Putamen (tissue), 1 donor: Measurements from ENCODE around the gene PXMP4.
"Not testable (repeated sequence)": the region's sequence is repeated elsewhere in the genome, so short reads cannot be mapped to it uniquely, and the experiment has no call there.

Source experiments
- DNase-seq: peaks from one replicate; pipeline ENCODE4 v3.0.0-alpha.2; 2016; ENCODE audit warnings: low spot score

PXMP4 gene

DNA sequence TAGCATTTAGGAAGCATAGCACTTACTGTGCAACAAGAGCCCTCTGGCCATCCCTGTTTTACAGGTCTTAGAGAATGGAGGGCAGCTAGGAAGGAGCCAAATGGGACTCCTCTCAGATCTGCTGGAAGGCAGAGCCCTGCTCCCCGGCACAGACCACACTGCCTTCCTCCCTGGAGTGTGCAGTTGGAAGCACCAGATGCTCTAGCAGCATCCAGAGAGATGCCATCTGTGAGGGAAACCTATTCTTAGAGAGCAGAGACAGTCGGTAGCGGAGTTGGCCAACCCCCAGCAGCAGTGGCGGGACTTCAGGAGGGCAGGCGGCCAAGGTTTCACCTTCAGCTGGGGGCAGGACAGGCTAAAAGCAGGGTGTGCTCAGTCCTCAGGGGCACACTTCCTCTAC, 17.2 kb downstream of the PXMP4 start:
- DNase-seq, result no peak

DNA sequence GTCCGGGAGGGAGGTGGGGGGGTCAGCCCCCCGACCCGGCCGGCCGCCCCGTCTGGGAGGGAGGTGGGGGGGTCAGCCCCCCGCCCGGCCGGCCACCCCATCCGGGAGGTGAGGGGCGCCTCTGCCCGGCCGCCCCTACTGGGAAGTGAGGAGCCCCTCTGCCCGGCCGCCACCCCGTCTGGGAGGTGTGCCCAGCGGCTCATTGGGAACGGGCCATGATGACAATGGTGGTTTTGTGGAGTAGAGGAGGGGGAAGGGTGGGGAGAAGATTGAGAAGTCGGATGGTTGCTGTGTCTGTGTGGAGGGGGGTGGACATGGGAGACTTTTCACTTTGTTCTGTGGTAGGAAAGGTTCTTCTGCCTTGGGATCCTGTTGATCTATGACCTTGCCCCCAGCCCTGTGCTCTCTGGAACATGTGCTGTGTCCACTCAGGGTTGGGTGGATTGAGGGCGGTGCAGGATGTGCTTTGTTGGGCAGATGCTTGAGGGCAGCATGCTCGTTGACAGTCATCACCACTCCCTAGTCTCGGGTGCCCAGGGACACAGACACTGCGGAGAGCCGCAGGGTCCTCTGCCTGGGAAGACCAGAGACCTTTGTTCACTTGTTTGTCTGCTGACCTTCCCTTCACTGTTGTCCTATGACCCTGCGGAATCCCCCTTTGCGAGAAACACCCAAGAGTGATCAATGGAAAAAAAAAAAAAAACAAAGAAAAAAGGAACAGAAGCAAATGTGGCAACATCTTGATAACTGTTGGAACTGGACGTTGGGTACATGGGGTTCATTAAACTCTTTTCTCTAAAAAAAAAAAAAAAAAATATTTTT, 18.3 kb downstream of the PXMP4 start:
- DNase-seq, result no peak

DNA sequence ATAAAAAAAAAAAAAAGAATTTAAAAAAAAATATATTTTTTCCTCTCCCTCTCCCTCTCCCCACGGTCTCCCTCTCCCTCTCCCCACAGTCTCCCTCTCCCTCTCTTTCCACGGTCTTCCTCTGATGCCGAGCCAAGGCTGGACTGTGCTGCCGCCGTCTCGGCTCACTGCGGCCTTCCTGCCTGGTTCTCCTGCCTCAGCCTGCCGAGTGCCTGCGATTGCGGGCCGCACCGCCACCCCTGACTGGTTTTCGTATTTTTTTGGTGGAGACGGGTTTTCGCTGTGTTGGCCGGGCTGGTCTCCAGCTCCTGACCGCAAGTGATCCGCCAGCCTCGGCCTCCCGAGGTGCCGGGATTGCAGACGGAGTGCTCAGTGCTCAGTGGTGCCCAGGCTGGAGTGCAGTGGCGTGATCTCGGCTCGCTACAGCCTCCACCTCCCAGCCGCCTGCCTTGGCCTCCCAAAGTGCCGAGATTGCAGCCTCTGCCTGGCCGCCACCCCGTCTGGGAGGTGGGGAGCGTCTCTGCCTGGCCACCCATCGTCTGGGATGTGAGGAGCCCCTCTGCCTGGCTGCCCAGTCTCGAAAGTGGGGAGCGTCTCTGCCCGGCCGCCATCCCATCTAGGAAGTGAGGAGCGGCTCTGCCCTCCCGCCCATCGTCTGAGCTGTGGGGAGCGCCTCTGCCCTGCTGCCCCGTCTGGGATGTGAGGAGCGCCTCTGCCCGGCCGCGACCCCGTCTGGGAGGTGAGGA, 19.2 kb downstream of the PXMP4 start:
- not testable (repeated sequence) for DNase-seq

DNA sequence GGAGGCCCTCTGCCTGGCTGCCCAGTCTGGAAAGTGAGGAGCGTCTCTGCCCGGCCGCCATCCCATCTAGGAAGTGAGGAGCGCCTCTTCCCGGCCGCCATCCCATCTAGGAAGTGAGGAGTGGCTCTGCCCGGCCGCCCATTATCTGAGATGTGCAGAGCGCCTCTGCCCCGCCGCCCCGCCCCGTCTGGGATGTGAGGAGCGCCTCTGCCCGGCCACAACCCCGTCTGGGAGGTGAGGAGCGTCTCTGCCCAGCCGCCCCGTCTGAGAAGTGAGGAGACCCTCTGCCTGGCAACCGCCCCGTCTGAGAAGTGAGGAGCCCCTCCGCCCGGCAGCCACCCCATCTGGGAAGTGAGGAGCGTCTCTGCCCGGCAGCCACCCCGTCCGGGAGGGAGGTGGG, 21.1 kb downstream of the PXMP4 start:
- not testable (repeated sequence) for DNase-seq

DNA sequence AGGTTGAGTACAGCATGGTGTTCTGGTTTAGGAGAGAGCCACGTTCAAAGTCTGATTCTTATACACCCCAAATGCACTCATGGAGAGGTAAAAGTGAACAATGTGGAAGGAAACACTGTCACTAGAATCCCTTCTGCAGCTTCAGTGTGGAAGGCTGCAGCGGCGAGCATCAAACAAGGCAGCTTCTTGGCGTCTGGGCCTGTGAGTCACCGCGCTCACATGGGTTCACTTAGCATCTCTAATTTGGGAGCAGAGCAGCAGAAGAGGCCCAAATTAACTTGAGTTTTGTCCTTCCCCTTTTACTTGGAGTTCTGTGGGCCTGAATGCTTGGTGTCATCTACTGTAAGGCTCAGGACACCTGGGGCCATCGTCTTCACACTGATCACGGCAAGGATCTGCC, 23.0 kb downstream of the PXMP4 start:
- no peak for DNase-seq

DNA sequence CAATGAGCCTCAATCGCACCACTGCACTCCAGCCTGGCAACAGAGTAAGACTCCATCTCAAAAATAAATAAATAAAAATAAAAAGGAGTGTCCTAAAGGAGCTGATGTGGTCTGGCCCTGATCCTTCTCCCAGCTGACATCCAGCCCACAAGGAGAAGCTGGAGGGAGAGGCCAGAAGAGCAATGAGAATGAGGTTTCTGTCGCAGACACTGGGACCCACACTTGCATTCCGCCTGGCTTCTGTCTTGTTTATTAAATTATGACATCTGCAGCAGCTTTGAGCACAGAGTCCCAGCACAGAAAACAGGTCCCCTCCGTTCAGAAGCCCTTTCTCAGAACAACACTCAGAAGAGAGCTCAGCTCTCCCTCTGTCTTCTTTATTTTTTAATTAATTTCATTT, 23.7 kb downstream of the PXMP4 start:
- no peak for DNase-seq

DNA sequence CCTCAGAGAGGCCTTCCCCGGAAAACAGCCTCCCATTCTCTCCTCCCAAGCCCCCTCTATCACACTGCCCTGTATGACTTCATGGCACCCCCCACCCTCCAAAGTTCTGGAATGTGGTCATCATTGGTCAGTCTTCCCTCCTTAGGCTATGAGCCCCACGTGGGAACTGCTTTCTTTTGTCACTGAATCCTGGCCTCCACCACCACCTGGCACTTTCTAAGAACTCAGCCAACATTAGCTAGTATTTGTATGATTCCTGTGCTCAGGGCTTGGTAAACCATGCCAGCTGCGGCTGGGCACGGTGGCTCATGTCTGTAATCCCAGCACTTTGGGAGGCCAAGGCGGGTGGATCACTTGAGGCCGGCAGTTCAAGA, 25.5 kb downstream of the PXMP4 start:
- DNase-seq, result no peak

DNA sequence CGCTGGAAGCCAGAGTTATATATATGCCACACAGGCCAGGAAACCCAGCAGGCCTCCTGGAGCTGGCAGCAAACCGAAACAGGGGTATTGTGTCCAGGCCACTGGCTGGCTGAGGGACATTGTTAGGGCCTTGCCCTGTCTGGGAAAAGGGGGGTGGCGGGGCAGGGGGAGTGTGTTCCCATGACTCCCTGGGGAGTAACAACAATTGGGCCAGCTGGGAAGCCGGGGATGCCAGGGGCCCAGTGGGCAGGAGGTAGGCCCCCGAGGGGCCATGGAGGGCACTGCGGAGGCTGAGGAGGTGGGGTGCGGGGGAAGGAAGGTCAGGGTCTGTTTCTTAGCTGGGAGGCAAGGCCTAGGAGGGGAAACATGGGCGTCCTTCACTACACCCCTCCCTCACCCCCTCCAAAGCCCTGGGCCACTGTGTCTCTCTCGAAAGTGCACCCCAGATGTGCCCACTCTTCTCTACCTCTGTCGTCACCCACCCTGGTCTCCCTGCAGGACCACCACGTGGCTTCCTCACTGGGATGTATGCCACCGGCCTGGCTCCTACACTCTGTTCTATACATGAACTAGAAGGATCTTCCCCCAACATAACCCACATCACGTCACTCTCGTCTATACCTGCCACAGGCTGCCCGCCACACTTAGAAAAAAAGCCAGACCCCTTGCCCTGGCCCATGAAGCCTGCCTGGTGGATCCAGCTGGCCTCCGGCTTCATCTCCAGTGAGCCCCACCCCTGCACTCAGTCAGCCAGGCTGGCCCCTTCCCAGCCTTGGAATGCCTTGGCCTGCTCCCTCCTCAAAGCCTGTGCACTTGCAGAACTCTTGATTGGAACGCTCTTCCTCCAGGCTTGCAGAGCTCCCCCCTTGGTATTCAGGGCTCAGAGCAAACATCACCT, 26.1 kb downstream of the PXMP4 start:
- peak; percentile 86 for DNase-seq

DNA sequence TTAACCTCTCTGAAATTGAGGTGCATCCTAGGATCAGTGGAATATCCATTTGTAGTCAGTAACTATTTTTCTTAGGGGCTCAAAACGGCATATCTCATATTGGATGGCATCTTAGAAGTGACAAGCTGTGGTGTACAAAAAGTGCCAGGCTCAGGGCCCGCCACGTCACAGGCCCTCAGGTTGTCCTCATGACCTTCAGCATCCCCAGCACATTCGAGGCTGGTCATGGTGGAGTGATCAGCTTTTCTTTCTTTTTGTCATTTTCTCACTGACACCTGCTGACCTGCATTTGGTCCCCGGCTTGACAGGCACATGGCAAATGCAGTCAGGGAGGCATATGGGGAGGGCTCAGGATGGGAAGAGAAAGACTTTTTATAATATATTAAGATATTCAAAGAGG, 26.8 kb downstream of the PXMP4 start:
- DNase-seq, result no peak

DNA sequence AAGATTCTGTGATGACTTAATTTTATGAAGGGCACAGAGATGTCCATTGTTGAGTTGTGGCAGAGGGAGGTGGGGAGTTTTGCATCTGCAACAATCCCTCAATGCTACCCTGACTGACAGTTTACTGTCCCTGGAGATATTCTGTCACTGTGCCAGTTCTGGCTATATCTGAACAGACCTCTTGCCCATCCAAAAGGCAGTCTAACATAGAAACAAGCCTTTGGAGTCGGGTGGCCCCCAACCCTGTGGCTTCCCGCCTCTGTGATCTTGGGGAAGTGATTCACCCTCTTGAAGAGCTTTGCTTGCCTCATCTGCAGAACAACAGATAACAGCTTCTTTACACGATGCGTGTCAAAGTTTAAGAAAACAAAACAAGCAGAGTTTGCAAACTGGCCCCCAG, 30.1 kb downstream of the PXMP4 start:
- DNase-seq, result peak; percentile 78

DNA sequence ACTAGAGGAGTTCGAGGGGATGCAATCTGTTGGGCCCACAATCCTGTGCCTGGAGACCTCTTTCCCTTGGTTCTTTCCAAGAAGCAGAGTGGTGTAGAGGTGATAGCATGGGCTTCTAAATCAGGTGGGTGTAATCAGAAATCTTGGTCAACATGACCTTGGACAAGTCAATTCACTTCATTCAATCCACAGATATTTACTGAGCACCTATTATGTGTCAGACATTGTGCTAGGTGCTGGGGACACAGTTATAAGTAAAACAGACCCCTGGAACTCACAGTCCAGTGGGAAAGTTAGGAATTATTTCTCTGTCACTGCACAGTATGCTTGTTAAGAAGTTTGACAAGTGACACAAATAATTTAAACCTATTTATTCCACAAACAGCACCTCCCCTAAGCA, 30.6 kb downstream of the PXMP4 start:
- no peak for DNase-seq

DNA sequence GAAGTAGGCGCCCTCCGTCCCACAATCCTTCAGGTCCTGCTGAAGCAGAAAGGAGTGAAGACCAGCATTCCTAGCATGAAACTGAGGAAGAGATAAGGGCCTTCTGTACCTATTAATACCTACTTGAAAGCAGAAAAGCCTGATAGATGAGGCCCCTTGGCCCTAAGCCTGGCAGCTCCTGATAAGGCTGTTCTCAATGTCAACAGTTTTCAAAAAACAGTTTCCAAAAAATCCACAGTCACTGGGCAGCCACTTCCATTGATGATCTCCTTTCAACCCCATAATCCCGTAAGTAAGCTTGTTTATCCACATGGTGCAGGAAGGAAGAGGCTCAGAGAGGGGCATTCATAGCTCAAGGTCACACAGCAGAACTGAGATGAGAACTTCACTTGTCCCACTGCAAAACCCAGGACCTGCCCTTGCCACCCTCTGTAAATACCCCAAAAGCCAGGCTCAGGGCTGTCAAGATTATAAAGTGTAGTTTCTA, 31.1 kb downstream of the PXMP4 start:
- no peak for DNase-seq

DNA sequence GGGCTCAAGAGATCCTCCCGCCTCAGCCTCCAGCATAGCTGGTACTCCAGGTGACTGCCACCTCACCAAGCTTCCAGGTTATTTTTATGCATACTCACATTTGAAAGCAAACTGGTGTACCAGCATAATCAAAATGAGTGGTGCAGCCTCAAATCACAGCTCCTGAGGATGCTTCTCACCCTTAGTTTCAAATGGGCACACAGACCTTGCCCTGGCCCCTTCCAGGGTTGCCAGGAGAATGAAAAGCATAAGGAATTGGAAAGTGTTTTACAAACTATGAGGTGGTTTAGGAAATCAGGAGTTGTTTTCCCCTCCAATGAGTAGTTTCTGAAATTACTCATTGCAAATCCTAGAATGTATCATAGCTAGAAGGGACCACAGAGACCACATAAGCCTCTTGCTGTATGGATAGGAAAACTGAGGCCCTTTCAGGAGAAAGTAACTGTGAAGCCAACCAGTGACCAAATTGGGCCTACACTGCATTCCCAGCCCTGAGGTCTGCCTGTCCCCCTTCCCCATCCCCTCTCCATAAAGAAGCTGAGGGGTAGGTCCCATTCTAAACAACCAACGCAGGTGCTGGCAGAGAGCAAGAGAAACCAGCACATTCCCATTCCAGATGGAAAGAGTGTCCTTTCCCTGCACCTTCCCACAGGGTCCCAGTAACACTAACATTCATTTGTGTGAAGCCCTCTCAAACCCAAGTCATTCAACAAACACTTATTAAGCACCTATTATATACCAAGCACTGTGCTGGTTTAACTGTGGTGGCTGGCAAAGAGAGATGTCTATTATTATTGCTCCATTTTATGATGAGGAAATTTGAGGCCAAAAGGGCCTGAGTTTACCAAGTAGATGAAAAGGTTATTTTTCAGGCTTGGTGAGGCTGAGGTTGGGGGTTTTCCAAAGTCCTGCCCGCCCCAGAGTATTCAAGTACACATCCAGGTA, 31.8 kb downstream of the PXMP4 start:
- no peak for DNase-seq

DNA sequence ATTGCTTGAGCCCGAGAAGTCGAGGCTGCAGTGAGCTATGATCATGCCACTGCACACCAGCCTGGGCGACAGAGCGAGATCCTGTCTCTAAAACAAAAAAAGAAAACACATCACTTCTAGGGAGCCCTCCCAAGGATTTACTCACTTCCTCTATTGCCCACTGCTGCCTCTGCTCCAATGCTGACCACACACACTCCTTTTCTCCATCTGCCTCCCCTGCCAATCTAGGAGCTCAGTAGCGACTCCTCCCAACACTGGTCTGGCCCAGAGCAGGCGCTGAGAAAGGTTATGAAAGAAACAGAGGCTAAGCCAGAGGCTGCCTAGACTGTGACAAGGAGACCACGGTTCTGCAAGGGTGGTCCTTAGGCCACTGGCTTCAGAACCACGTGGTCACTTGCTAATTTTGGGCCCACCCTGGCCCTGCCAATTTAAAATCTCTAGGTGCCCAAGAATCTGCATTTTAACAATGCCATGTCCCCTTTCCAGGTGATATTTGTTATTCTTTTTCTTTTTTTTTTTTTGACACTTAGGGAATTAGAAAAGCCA, 32.7 kb downstream of the PXMP4 start:
- no peak for DNase-seq

DNA sequence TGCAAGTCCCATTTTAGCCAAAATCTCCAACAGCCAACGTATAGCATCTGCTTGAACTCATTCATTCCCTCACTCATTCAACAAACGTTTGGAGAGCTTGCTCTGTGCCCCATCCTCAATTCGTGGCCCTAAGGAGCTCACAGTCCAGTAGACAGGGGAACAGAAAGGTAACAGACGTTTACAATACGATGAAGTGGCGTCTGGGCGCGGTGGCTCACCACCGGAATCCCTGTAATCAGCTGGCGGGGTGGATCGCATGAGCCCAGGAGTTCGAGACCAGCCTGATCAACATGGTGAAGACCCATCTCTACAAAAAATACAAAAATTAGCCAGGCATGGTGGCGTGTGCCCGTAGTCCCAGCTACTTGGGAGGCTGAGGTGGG, 33.1 kb downstream of the PXMP4 start:
- no peak for DNase-seq

DNA sequence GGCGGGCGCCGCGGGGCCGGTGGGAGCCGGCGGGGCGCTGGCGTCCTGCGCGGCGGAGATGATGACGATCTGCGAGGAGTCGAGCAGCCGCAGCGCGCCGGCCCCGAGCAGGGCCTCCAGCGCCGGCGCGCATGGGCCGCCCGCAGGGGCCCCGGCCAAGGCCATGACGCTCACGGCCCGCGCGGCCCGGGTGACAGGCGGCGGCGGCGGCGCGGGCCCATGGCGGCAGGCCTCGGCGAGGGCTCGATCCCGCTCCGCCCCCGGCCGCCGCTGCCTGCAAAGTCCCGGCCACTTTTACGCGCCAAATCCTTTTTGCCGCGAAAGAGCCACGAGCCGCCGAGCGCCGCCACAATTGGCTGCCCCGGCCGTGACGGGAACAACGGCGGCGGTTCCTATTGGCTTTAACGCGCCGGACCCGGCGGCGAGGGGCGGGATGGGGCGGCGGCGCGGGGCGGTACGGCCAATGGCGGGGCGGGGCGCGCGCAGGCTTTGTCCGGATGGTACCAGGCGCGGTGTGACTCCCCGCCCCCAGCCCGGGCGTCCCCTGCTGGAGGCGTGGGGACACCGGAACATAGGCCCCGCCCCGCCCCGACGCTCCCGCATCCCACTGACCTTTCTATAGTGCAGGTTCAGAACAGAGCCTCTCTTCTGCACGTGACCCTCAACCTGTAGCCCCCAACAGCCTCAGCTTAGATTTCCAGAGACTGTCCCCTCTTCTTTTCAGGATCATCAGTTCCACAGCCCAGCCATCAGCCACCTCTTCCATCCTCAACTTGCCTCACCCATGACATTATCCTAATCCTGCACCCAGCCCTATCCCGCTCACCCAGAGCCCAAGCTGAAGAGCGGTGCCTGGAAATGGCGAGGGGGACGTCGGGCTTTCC, 33.8 kb downstream of the PXMP4 start, which contains the start of gene E2F1:
TSS of gene E2F1 (minus strand) at position 286 of the 884 bp plus-strand sequence. CDS start at position 165, 121 bp downstream.
- DNase-seq, result peak; percentile 93

DNA sequence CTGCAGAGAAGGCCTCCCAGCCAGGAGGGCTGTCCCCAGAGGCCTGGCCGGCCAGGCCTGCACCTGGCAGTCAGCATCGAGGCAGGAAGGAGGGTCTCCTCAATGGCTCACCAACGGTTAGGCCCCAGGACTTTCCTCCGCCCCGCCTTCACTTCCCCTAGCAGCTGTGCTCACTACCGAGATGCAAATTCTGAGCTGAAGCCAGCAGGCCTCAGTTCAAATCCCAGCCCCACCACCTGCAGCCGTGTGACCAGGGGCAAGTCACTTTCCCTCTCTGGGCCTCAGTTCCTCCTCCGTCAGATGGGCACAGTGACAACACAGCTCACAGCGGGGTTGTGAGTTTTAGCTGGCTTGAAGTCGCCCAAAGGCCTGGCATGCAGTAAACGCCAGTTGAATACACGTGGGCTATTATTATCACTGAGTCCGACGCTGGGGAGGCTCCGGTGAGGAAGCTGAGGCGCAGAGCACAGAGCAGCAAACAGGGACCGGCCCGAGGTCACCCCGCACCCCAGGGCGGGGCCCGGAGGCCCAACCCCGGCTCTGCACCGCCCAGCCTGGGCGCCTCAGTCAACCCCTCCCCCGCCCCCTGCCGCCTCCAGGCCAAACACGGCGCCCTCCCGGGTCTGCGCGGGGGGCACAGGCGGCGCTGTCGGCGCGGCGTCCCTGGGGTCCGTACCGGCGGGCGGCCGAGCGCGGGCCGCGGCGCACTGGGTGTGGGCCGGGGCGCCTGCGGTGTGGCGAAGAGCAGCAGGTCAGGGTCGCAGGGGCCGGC, 34.6 kb downstream of the PXMP4 start:
- DNase-seq, result no peak

DNA sequence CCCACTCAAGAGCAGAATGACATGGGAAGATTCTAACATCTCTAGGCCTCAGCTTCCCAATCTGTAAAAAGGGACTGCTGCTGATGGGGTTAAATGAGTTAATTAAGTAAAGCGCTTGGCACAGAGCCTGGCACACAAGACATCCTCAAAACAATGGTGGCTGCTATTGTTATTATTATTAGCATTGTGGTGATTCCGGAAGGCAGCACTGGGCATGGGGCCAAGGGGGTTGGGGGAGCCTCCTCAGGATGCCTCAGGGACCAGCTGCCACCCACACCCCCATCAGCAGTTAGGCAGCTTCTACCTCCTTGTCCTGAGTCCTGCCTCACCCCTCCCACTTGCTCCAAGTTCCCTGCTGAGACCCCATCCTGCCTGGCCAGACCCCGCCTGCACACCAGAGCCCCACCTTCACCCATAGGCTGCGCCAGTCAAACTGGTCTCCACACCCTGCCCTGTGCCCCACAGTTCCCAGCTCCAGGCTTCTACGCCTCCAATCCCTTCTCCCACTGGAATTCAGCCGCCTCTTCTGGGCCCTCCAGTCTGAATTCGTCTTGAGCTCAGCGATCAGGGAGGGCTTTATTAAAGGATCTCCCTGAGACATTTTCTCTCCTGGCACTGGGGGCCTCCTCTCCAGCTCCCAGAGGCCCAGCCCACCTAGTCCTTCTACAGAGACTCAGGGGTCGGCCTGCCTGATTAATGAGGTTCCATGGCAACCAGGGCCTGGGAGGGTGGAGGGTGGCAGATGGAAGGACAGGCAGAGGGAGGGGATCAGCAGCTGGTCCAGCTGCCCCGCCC, 35.4 kb downstream of the PXMP4 start:
- no peak for DNase-seq
